Adrenal gland (tissue), 5 donors: ENCODE data around the gene GRIN2D.

ENCODE experiments used
- POLR2A ChIP-seq, 2 donors: fragments of 450-650 bp; IDR thresholded peaks; one replicate each; pipeline ENCODE4 v1.6.1; 2017; ENCODE audit warnings: antibody characterized with exemption in 2 of 2, mild to moderate bottlenecking in 2 of 2, moderate library complexity in 1 of 2
- TF ChIP-seq, protein P1 (sequence below), 6 experiments: fragments of 450-650 bp in 4 of 6; fragments of 200-600 bp in 2 of 6; sonication (generic) in 1 of 6; IDR thresholded peaks; 1 replicate in 5 of 6; 2 replicates in 1 of 6; pipeline versions ENCODE4 v1.5.1 to v1.8.0; 2016 to 2021; ENCODE audit warnings: antibody characterized with exemption in 6 of 6, mild to moderate bottlenecking in 2 of 6, moderate library complexity in 1 of 6
- donor health status: DM: no; HTN: no; CAD: no.

DNA sequence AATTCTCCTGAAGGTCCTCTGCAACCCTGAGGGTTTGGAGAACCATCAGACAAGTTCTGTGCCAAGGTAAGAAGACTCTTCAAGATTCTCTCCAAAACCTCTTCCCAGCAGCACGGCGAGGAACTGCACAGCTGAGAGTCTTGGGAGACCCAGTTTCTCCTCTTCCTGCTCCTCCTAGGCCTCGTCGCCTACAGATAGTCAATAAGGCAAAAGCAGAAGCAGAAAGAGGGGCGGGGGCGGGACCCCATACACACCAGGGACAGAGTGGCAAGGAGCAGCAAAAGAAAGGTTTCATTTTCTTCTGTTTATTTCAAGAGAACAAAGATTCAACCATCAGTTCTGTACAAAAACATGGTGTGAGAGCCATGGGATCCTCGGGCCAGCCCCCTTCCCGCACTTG, 11.2 kb upstream of the GRIN2D start:
- TF ChIP-seq, protein P1, sequence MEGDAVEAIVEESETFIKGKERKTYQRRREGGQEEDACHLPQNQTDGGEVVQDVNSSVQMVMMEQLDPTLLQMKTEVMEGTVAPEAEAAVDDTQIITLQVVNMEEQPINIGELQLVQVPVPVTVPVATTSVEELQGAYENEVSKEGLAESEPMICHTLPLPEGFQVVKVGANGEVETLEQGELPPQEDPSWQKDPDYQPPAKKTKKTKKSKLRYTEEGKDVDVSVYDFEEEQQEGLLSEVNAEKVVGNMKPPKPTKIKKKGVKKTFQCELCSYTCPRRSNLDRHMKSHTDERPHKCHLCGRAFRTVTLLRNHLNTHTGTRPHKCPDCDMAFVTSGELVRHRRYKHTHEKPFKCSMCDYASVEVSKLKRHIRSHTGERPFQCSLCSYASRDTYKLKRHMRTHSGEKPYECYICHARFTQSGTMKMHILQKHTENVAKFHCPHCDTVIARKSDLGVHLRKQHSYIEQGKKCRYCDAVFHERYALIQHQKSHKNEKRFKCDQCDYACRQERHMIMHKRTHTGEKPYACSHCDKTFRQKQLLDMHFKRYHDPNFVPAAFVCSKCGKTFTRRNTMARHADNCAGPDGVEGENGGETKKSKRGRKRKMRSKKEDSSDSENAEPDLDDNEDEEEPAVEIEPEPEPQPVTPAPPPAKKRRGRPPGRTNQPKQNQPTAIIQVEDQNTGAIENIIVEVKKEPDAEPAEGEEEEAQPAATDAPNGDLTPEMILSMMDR (IDR thresholded peaks at IDR 0.05): no peak
- TF ChIP-seq POLR2A (IDR thresholded peaks at IDR 0.05): no peak
